GM19035 (cell line): ENCODE results near the gene KBTBD4.
A peak's percentile ranks its signal among the peaks of the same experiment; 100 is the strongest.
"Not testable (repeated sequence)": the region's sequence is repeated elsewhere in the genome, so short reads cannot be mapped to it uniquely, and the experiment has no call there.

Experiments used
- ATAC-seq: cut with Tn5 transposase; IDR thresholded peaks from one replicate; pipeline ENCODE4 v1.9.1; 2021; ENCODE audit not compliant: unreplicated experiment

The KBTBD4 gene

DNA sequence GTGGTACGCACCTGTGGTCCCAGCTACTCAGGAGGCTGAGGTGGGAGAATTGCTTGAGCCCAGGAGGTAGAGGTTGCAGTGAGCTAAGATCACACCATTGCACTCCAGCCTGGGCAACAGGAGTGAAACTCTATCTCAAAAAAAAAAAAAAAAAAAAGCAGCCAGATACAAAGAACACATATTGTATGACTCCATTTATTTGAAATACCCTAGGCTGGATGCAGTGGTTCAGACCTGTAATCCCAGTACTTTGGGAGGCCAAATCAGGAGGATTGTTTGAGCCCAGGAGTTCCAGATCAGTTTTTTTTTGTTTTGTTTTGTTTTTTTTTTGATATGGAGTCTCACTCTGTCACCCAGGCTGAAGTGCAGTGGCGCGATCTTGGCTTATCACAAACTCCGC, 16.4 kb downstream of the KBTBD4 start:
- not testable (repeated sequence) for ATAC-seq

DNA sequence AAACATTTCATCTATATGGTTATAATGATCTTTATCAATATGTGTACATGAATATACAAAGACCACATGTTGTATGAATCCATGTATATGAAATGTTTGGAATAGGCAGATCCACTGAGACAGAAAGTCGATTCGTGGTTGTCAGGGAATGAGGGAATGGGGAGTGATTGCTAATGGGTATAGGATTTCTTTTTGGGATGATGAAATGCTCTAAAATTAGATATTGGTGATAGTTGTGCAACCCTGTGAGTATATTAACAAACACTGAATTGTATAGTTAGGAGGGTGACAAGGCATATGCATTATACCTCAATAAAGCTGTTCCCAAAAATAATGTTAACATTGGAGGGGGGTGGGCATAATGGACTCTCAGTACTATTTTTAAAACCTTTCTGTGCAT, 18.3 kb downstream of the KBTBD4 start:
- ATAC-seq: no peak

DNA sequence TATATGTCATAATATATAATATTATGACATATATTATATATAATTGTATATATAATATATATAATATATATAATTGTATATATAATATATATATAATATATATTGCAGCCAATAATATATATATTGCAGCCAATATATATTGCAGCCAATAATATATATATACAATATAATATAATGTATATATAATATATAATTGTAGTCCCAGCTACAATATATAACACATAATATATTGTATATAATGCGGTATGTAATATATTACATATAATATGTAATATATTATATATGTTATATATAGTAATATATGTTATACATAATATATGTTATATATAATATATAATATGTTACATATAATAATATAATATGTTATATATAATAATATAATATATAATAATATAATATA, 20.1 kb downstream of the KBTBD4 start:
- ATAC-seq: no peak

DNA sequence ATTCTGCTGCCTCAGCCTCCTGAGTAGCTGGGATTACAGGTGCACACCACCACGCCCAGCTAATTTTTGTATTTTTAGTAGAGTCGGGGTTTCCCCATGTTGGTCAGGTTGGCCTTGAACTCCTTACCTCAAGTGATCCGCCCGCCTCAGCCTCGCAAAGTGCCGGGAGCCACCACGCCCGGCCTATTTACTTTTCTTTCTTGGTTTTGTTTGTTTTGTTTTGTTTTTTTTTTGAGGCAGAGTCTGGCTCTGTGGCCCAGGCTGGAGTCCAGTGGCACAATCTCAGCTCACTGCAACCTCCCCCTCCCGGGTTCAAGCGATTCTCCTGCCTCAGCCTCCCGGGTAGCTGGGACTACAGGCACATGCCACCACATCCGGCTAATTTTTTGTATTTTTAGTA, 21.8 kb downstream of the KBTBD4 start:
- ATAC-seq: not testable (repeated sequence)

DNA sequence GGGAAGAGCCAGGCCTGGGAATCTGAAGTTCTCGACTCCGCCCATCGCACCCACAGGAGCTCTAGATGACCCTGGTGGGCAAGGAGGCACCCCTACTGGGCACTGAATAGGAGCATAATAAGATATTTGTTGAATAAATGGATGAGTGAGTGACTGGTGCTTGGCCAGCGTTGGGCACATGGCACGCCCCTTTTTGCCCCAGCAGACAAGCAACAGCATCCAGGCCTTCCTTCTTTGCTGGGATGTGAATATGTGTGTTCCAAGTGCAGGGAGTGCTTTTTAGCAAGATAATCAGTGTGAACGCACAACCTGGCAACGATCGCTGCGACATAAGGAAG, 25.4 kb downstream of the KBTBD4 start:
- peak; percentile 25 for ATAC-seq

DNA sequence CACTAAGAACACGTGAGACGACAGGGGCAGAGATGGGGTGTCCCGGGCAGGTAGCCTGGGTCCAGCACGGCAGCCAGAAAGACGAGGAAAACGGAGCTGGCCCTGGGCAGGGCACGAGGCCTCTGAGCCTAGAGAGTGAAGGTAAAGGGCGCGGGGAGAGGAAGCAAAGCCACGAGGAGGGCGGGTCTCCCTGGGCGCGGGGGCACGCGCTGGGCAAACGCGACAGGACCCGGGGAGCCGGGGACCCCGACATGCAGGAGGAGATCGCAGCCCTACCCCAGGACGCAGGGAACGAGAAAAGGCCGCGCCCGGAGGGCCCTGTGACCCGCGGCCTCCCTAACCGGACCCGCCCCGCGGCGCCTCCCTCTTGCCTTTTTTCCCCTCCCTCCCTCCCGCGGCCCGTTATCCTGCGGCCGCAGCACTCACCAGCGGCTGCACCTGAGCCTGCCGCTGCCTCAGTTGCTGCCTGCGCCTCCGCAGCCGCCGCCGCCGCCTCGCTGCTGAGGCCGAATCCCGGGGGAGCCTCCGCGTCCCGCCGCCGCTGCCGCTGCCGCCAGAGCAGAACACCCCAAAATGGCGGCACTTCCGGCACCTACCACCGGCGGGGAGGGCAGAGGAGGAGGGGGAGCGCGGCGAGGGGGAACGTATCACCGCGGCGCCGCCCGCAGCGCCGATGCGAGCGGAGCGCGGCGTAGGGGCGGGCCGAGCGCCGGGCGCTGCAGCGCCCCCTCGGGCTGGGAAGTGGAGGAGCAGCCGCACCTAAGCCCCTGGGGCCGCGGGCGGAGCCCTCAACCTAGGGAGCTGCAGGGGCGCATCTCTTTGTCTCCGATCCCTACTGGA, 26.0 kb downstream of the KBTBD4 start, which contains the start of gene CELF1:
CELF1 (minus strand) TSS at position 567 of the 840 bp plus-strand sequence. CDS start 53,609 bp downstream, outside the sequence.
- ATAC-seq: peak; percentile 92

DNA sequence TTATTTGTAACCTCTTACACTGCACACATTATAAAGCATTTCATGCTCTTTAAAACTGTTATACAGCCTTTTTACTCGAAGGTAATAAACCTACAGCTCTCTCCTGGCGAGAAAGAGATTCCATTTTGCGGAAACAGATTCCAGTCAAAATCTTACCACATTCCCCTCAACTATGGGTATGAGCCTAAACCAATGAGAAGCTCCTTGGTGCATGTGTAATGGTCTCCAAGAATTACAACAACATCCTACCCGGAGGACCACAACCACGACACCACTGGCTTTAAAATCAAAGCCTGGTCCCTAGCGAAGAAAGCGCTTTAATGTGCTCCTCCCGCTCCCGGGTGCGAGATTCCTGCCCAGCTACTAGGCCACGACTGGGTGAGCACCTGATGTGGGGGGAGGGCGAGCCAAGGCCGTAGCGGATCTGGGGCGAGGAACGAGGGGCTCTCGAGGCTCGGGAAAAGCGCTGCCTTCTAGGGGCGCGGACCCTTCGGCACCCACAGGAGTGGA, 26.7 kb downstream of the KBTBD4 start:
- peak; percentile 12 for ATAC-seq

DNA sequence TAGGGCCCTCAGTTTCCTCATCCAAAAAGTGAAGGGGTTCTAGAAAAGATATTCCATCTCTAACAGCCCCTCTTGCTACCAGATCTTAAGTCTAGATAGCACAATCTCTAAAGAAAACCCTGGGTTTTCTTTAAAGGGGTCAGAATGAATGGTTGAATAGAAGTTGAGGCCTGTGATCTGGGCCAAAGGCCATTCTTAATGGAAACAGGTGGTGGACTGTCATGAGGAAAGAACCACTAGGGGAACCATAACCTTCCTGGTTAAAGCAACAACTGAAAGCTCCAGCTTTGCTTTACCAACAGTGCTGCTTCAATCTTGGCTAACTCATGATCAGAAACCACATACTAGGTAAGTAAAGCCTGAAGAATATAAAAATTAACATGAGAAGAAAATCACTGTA, 27.7 kb downstream of the KBTBD4 start:
- ATAC-seq: no peak

DNA sequence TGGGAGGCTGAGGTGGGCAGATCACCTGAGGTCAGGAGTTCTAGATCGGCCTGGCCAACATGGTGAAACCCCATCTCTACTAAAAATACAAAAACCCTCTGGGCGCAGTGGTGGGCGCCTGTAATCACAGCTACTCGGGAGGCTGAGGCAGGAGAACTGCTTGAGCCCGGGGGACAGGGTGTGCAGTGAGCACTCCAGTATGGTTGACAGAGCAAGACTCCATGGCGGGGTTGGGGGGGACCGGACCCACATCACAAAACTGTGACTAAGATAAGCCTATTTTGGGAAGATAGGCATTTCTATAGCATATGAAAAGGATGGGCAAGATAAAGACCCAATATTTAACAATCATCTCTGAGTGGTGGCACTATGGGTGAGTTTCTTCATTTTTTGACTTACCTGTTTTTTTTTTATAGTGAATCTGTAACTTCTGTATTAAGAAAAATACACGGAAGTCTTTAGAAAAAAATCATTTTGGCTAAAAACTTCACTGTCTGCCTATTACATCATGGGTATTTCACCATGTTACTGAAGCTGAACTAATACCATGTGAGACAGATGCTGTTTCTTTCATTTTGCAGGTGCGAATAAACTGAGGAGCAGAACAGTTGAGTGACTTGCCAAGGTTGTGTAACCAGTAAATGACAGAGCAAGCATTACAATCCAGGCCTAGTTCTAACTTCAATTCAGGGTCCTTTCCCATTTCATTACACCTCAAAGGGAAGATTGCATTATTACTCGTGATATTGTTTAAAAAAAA, 28.3 kb downstream of the KBTBD4 start:
- ATAC-seq: no peak

DNA sequence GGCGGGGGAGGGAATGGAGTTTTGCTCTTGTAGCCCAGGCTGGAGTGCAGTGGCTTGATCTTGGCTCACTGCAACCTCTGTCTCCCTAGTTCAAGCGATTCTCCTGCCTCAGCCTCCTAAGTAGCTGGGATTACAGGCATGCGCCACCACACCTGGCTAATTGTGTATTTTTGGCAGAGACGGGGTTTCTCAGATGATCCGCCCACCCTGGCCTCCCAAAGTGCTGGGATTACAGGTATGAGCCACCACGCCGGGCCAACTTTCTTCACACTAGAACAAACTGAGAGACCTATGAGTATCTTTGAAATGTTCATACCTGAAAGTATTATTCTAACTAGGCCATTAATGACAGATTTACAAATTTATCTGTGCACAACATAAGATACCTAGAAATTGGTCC, 32.5 kb downstream of the KBTBD4 start:
- ATAC-seq: not testable (repeated sequence)

DNA sequence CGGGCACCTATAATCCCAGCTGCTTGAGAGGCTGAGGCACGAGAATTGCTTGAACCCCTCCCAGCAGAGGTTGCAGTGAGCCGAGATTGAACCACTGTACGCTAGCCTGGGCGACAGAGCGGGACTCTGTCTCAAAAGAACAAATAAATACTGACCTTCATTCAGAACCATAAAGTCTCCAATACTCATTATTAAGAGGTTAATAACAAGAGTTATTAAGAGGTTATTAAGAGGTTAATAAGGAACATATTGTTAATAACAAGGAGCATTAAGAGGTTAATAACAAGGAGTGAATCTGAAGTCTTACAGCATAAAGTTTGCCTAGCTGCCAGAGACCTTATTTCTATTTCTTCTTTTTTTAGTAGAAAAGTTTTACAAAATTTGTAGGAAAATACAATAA, 33.5 kb downstream of the KBTBD4 start:
- ATAC-seq: no peak

DNA sequence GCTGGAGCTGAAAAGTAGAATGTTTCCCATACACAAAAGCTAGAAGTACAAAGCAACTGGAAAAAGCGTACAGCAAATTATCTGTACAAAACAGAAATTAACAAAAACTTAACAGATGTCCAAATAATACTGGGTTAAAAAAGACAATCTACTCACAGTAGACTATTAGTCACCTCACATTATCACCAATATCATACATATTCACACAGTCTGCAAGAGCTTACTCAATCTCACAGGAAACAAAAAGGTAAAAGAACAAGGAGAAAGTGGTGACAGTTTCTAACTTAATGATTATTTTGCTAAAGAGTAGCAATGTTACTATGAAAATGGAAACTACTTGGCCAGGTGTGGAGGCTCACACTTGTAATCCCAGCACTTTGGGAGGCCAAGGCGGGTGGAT, 37.7 kb downstream of the KBTBD4 start:
- ATAC-seq: no peak

DNA sequence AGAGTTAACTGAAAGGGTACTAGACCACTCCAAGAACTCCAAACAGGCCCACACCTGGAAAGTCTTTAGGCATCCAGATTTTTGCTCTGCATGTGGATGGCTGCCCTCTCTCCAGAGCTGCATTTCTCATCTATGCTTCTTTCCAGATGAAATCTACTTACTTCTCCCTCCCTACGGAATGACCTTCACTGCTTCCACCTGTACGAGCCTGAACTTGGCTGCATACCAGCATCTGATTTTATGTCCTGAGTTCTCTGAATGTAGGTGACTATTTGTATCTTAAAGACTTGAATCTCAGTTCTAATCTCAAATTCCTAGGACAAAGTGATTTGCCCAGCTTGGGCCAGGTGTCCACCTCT, 39.1 kb downstream of the KBTBD4 start:
- no peak for ATAC-seq

DNA sequence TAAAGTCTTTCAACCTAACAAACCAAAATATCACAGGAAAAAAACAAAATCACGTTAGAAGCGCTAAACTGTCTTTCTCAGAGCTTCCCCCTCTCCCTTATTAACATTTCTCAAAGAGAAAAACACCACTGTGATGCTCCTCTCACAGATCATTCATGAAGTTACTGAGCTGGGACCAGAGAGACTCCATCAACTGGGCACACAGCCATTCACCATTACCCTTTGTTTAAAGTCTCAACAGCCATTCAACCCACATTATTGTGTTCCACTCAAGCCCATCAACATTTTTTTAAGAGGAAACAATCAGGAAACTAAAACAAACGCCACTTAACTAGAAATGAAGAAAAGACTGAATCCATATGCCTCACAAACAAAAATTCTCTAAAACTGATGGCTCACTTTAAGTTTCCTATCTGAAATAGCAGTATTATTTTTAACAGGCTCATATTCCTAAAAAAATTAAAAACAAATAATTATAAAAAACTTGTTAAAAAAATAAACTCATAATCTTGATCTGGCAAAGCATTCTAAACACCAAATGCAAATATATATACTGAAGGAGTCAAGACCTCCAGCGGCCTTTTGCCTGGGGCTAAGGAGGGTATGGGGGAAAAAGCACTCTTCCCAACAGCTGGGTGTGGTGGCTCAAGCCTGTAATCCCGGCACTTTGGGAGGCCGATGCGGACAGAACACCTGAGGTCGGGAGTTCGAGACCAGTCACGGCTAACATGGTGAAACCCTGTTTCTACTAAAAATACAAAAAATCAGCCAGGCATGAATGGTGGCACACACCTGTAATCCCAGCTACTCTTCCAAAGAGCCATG, 39.8 kb downstream of the KBTBD4 start:
- no peak for ATAC-seq

DNA sequence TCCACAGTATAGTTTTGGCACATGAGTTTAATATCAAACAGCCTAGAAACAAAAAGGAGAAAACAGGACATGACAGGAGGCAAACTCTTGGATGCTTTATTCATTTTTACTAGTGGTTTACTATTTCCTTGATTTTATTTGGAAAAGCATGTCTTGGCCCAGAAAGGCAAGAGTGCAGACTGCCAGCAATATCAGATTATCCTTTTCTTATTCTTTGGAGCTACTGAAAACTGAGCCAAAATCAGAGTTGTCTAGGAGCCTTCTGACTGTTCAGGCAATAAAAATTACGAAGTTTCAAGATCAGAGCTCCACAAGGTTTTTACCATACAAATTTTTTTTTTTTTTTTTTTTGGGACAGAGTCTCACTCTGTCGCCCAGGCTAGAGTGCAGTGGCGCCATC, 41.9 kb downstream of the KBTBD4 start:
- ATAC-seq: no peak

DNA sequence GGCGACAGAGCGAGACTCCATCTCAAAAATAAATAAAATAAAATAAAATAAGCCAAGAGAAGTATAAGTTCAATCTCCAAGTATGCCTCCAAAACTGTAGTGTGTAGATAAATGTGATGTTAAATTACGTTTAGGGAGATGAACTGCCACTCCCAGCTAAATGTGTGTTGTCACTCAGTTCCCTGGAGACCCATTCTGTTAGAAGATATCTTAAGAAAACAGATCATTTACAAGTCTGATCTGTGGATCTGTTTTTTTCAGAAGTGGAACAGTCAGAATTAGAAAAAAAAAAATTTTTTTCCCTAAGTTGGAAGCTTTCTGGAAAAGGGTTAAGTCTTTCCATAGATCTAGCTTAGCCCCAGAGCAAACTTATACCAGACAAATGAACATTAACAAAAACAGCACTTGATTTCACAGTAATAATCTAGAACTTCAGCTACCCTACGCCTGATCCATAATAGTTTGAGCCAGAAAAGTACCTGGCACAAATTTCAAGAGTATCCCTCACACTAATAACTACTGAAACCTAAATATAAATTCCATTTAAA, 44.0 kb downstream of the KBTBD4 start:
- ATAC-seq: no peak

DNA sequence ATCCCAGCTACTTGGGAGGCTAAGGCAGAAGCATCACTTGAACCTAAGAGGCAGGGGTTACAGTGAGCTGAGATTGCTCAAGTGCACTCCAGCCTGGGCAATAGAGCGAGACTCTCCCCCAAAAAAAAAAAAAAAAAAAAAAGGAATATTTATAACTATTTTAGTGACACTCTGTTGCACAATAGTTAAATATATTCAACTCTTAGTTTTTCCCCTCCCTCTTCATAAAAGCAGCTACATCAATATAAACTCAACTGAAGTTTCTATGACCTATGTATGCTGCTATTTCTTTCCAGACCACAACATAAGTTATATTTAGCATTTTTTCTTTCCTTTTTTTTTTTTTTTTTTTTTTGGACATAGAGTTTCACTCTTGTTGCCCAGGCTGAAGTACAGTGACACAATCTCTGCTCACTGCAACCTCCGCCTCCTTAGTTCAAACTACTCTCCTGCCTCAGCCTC, 45.0 kb downstream of the KBTBD4 start:
- no peak for ATAC-seq

DNA sequence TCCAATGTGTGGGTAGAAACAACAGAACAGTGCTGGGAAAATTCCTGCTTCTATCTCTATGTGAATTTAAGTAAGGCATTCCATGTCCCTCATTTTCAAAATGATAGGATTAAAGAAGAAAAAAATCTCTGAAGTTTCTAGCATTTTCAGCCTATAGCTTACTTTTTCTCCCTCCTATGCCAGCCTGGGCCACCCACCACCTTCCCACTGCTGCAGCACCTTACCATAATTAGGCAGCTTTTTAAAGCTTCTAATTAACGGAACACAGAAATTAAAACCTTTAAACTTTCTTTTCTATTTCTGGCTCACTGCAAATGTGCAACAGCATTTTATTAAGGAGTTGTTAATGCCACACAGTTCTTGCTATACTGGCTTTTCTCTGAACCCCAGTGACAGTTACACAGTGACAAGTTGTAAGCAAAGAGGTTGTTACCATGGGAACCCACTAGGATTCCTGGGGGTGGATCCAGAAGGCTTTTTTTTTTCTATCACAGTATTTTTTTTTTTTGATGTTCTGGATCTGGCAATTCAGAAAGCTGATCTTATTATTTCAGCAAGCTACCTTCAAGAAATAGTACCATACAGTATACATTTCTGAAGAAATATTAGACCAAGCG, 46.1 kb downstream of the KBTBD4 start:
- ATAC-seq: no peak

DNA sequence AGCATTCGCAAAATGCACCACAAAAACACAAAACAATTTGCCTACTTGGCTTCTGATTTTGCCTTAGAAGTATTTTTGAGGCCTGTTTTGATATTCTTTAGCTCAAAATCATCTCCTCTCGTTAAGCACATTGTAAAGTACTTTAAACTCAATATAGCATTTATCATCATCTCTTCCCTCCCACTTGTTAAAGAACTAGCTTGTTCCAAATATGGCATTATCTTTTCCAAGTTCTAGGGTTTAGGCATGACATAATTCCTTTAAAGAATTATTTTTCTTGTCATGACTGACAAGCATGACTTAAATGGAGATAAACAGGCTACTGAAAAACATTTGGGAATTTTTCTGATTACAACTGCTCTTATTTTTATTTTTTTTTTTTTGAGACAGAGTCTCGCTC, 47.1 kb downstream of the KBTBD4 start:
- no peak for ATAC-seq

DNA sequence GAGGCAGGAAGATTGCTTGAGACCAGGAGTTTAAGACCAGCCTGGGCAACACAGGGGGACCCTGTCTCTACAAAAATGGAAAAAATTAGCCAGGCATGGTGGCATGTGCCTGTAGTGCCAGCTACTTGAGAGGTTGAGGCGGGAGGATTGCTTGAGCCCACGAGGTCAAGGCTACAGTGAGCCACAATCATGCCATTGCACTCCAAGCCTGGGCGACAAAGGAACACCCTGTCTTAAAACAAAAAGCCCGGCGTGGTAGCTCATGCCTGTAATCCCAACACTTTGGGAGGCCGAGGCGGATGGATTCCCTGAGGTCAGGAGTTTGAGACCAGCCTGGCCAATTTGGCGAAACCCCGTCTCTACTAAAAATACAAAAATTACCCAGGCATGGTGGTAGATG, 48.0 kb downstream of the KBTBD4 start:
- not testable (repeated sequence) for ATAC-seq
